Mesodermal cell (in vitro differentiated cells): ENCODE measurements around the gene RPL18A. TPM values are rescaled to one million over a fixed set of nuclear protein-coding genes. Genes with fewer than 3 reads are reported as not detected.

Source experiments
- H3K27ac ChIP-seq: 2 replicates; pipeline ENCODE4 v1.7.0; 2013; ENCODE audit warnings: mild to moderate bottlenecking, low read depth, low read length, moderate library complexity; ENCODE audit not compliant: severe bottlenecking
- H3K36me3 ChIP-seq: 2 replicates; pipeline ENCODE4 v1.7.1; 2013; ENCODE audit warnings: mild to moderate bottlenecking, low read length, moderate library complexity; ENCODE audit not compliant: control insufficient read depth, insufficient read depth
- H3K4me1 ChIP-seq: one replicate; pipeline ENCODE4 v1.7.1; 2013; ENCODE audit warnings: mild to moderate bottlenecking, low read length; ENCODE audit not compliant: insufficient read depth, control insufficient read depth, poor library complexity, severe bottlenecking
- H3K4me3 ChIP-seq: 2 replicates; pipeline ENCODE4 v1.7.0; 2013; ENCODE audit warnings: low read length, control low read depth, mild to moderate bottlenecking; ENCODE audit not compliant: insufficient read depth, poor library complexity, severe bottlenecking; ENCODE audit errors: extremely low read depth
- H3K9me3 ChIP-seq: 2 replicates; pipeline ENCODE4 v1.7.1; 2013; ENCODE audit warnings: mild to moderate bottlenecking, low read length, moderate library complexity; ENCODE audit not compliant: control insufficient read depth
- WGBS, 2 experiments: methylation state at CpG; one replicate each; pipeline ENCODE4 v1.1.5; 2013; ENCODE audit warnings: missing lambda C conversion rate in 2 of 2; ENCODE audit not compliant: insufficient coverage in 2 of 2; 5-methylcytosine and 5-hydroxymethylcytosine counted together
- polyA plus RNA-seq, 2 experiments: library from polyadenylated mRNA; stranded (reverse); fragments of 50-300 nt; gene quantifications; one replicate each; pipeline ENCODE4 v1.2.3, GENCODE V29; 2013

Gene RPL18A
- polyA plus RNA-seq (2013, experiment 1 of 2) = 2,696 TPM
- 2,179 TPM for polyA plus RNA-seq (2013, experiment 2 of 2)

DNA sequence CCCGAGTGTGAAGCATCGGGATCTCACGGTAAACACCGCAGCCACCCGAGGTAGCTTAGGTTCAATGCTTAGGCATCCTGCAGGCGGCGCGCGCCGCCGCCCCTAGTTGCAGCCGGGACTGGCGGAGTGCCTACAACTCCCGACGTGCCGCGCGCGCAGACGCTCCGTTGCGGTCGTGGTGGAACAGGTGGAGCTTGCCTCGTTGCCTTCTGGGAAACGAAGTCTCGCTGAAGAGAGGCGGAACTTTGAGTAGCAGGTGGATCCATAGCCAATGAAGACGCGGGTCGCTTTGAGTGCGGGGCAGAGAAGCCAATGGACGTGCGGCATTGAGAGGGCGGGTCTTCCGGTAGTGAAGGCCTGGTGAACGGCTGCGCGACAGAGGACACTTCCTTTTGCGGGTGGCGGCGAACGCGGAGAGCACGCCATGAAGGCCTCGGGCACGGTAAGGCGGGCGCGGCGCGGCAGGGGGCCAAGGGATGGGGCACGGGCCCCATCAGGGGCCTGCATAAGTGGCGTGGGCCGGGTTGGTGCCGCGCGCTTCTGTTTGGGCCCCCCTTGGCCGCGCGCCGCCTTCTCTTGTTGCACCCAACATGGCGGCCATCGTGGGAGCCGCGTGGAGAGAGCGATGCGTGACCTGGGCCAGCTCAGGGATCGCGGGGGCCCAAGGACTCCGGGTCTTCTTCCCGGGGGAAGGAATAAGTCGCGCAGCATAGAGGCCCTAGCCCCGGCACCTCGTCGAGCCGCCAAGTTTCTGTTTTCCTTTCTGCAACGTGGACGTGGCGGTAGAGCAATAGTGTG, at the start of gene RPL18A:
Gene RPL18A, plus strand, starts transcription at position 378 of the 798 bp plus-strand sequence. Its CDS starts 47 bp downstream, at position 425.
- 0 to 1% methylated on average over 72 to 80 of the region's 80 CpGs for WGBS, 2 experiments
- H3K36me3 ChIP-seq = peaks cover 44% of the 10 kb centered on the region
- H3K4me1 ChIP-seq = peaks cover 4% of the 10 kb centered on the region
- H3K4me3 ChIP-seq = peak within 1 kb of the TSS; percentile 98
- H3K27ac ChIP-seq = peak within 1 kb of the TSS; percentile 62
- H3K9me3 ChIP-seq = no peaks in the 10 kb centered on the region

DNA sequence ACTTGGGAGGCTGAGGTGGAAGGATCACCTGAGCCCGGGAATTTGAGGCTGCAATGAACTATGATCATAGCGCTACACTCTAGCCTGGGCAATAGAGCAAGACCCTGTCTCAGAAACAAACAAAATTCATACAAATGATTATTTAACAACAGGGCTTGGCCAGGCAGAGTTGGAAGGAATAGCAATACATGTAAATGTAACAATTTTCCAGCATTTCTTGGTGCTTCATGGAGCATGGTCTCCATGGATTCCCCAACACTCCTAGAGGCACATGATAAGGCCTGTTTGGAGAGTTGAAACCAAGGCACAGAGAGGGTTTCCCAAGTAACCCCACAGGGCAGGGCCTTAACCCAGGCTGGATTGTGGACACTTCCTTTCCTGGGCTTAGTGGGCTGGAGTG, 48.6 kb upstream of the RPL18A start:
- Histone ChIP-seq H3K4me1 (no peaks in the 10 kb centered on the region), H3K36me3 (no peaks in the 10 kb centered on the region), H3K4me3 (no peak overlapping the region), H3K27ac (no peak overlapping the region), H3K9me3 (no peaks in the 10 kb centered on the region)
- 100% methylated on average over 1 of the region's 2 CpGs; no CpG with 5 or more reads in 1 of the 2 experiments for whole genome bisulfite sequencing, 2 experiments

DNA sequence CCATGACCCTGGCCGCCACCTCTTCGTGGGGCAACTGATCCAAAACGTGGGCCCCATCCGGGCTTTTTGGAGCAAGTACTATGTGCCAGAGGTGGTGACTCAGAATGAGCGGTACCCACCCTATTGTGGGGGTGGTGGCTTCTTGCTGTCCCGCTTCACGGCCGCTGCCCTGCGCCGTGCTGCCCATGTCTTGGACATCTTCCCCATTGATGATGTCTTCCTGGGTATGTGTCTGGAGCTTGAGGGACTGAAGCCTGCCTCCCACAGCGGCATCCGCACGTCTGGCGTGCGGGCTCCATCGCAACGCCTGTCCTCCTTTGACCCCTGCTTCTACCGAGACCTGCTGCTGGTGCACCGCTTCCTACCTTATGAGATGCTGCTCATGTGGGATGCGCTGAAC, 48.0 kb upstream of the RPL18A start:
- Histone ChIP-seq H3K9me3 (no peaks in the 10 kb centered on the region), H3K27ac (no peak overlapping the region), H3K4me1 (no peaks in the 10 kb centered on the region), H3K36me3 (no peaks in the 10 kb centered on the region), H3K4me3 (no peak overlapping the region)
- WGBS, 2 experiments = 91 to 93% methylated on average over 20 of the region's 20 CpGs

DNA sequence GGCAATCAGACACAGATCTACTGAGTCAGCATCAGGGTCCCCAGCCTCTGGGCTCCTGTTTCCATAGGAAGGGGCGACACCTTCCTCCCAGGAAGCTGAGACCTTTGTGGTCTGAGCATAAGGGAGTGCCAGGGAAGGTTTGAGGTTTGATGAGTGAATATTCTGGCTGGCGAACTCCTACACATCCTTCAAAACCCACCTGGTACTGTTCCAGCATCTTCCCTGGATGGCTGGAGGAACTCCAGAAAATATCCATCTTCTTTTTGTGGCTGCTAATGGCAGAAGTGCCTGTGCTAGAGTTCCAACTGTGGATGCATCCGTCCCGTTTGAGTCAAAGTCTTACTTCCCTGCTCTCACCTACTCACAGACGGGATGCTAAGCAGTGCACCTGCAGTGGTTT, 47.6 kb upstream of the RPL18A start:
- no peaks in the 10 kb centered on the region for H3K4me1 ChIP-seq
- no peak overlapping the region for H3K27ac ChIP-seq
- H3K4me3 ChIP-seq = no peak overlapping the region
- WGBS, 2 experiments = 72 to 92% methylated on average over 3 to 4 of the region's 5 CpGs
- H3K36me3 ChIP-seq = no peaks in the 10 kb centered on the region
- H3K9me3 ChIP-seq = no peaks in the 10 kb centered on the region

DNA sequence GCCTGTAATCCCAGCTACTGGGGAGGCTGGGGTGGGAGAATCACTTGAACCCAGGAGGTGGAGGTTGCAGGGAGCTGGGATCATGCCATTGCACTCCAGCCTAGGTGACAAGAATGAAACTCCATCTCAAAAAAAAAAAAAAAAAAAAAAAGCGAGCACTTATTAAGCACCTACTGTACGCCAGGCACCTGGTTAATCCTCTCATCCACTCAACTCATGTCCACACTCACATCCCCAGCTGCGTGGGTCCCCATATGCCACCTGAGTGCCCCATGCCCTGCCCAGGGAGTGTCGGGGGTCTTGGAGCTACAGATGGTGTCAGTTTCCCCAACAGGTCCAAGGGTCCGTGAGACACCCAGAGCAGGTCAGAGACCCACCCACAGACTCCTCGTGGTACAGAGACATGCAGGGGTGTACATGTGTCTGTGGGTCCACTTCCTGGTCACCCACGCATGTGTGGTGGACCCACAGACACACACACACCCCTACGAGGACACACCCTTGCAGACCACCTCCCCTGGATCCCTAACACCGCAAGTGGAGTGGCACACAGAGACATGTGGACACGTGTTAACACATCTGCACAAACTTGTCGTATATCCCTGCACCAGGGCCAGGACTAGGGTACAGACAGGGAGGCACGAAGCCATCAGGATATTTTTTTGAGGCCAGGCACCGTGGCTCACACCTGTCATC, 41.9 kb upstream of the RPL18A start:
- Histone ChIP-seq H3K9me3 (no peaks in the 10 kb centered on the region), H3K27ac (no peak overlapping the region), H3K36me3 (no peaks in the 10 kb centered on the region), H3K4me1 (no peaks in the 10 kb centered on the region), H3K4me3 (no peak overlapping the region)
- WGBS, 2 experiments = 86 to 87% methylated on average over 12 of the region's 13 CpGs

DNA sequence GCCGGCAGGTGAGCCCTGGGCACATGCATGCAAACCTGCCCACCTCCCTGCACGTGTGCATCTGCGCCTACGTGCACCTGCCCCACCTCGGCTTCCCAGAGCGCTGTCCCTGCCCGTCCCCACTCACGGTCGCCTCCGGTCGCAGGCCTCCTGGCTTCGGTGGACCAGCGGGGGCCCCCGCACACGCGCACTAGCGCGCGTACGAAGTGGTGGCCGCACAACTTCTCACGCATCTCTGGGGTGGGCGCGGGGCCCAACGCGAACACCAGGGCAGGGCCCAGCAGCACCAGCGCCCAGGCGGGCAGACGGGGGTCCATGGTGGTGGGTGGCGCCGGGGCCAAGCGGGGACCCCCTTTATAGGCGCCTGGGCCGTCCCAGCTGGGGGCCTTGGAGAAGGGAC, 38.5 kb upstream of the RPL18A start, which contains the start of gene INSL3:
Gene INSL3, minus strand, starts transcription at position 330 of the 400 bp plus-strand sequence. Its CDS starts 13 bp downstream, at position 317.
- 91 to 93% methylated on average over 23 to 34 of the region's 34 CpGs for WGBS, 2 experiments
- H3K4me1 ChIP-seq = no peaks in the 10 kb centered on the region

DNA sequence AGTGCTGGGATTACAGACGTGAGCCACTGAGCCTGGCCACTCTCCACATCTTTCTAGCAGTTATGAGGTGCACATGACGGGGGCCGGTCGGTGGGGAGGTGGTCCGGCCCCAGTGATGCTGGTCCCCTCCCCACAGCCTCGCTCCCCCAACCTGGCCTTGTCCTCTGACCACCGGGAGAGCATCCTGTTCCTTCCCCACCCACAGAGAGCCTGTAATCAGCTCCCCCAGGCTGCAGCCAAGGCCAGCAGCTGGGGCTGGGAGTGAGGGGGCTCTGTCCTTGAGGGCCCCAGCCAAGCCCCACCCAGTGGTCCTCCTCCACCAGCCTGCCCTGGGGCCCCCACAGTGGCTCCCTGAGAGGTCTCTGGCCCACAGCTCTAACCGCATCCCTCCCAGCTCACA, 35.4 kb upstream of the RPL18A start:
- Histone ChIP-seq H3K4me1 (no peaks in the 10 kb centered on the region), H3K36me3 (no peaks in the 10 kb centered on the region), H3K9me3 (no peaks in the 10 kb centered on the region), H3K27ac (no peak overlapping the region), H3K4me3 (no peak overlapping the region)
- WGBS, 2 experiments = 72 to 80% methylated on average over 6 of the region's 8 CpGs

More for the DNA sequence above, 38.5 kb upstream of the RPL18A start, which contains the start of gene INSL3:
- Histone ChIP-seq H3K27ac (no peak within 1 kb of the TSS), H3K36me3 (no peaks in the 10 kb centered on the region), H3K4me3 (no peak within 1 kb of the TSS), H3K9me3 (no peaks in the 10 kb centered on the region)

DNA sequence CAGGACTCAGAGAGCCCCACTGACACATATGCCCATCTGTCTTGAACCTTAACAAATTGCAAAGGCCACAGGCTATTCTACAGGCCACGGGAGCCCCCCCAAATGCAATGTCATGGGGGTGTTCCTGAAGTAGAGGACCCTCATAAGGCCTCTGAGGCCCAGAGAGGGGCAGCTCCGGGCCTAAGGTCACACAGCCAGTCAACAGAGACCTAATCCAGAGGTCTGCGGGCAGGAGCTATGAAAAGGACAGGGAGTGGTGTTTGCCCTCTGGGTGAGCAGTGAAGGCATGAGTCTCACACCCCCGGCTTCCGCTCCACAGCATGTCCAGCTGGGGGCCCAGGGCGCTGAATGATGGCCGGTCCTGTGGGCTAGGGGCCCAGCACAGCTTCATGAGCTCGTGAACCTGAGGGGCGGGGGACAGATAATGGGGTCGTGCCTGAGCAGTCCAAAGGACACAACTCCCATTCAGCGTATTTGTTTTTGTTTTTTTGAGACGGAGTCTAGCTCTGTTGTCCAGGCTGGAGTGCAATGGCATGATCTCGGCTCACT, 33.1 kb upstream of the RPL18A start:
- Histone ChIP-seq H3K9me3 (no peaks in the 10 kb centered on the region), H3K4me1 (no peaks in the 10 kb centered on the region), H3K27ac (no peak overlapping the region), H3K36me3 (no peaks in the 10 kb centered on the region), H3K4me3 (no peak overlapping the region)
- 91% methylated on average over 12 to 13 of the region's 13 CpGs for WGBS, 2 experiments

DNA sequence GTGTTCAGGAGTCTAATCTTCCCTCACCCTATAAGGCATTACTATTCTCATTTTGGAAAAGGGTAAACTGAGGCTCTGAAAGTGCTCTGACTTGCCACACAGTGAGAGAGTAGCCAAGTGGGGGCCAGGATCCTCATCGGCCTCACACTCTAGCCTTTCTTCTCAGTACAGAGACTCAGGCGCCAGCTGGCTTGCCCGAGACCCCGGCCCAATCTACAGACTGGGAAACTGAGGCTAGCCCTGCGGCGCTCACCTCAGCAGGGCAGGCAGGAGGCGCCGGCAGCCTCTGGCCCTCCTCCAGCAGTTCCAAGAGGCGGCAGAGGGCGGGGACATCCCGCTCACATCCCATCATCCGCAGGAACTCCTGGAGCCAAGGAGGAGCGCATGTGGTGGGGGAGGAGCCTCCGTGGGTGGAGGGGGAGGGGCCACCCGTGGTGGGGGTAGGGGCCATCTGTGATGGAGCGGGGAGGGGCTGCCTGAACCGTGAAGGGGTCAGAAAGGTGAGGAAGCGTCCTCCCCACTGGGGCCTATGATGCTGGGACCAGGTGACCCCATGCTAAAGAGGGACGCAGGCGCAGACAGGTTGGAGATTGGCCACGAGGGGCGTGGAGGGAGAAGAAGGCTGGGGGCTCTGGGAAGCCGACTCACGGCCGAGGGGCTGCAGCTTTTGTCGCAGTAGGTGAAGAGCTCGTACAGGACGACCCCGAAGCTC, 29.7 kb upstream of the RPL18A start:
- no peaks in the 10 kb centered on the region for H3K4me1 ChIP-seq
- peak overlapping the region; percentile 30 for H3K4me3 ChIP-seq
- H3K9me3 ChIP-seq = no peaks in the 10 kb centered on the region
- H3K36me3 ChIP-seq = no peaks in the 10 kb centered on the region
- peak overlapping the region; percentile 49 for H3K27ac ChIP-seq
- 9 to 15% methylated on average over 10 to 23 of the region's 29 CpGs for WGBS, 2 experiments
